ENCODE measurements around the gene CHRM3. TPM values are rescaled to one million over a fixed set of nuclear protein-coding genes. Genes with fewer than 3 reads are reported as not detected.

CHRM3 gene
- polyA plus RNA-seq, 2 of the 4 experiments (the other 2 are of a cell fraction): 0.01 to 0.03 TPM

DNA sequence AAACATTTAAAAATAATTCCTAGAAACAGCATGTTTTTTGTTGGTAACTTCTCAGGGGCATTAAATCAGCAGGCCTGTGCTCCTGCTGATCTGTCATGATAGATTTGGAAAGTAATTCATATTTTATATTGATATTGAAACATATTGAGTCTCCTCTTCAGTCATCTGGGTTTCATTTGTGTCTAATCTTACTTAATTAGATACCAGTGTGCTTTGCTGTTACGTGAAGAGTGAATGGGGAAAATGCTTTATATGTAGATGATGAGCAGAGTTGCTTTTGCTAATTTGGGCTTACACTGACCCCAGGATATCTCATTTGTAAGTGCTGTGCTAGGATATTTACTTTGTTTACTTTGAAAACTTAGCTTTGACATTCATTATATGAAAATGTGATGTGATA lies 45.9 kb downstream of the CHRM3 start:
- H3K9me3 ChIP-seq: no peaks in the 10 kb centered on the region
- no peaks in the 10 kb centered on the region for H3K4me1 ChIP-seq
- FAIRE-seq (no peak), DNase-seq (ENCODE audit: low read depth in 1 of 2, low spot score in 1 of 2) (no peak), ATAC-seq (no peak)
- 56% methylated on average over 1 of the region's 1 CpG for WGBS (ENCODE audit: missing lambda C conversion rate)
- POLR2A ChIA-PET: no interaction called here
- TF ChIP-seq, protein P1, sequence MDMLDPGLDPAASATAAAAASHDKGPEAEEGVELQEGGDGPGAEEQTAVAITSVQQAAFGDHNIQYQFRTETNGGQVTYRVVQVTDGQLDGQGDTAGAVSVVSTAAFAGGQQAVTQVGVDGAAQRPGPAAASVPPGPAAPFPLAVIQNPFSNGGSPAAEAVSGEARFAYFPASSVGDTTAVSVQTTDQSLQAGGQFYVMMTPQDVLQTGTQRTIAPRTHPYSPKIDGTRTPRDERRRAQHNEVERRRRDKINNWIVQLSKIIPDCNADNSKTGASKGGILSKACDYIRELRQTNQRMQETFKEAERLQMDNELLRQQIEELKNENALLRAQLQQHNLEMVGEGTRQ (IDR thresholded peaks at IDR 0.05): no peak
- TF ChIP-seq JUNB (IDR thresholded peaks at IDR 0.05) (no peak), MAZ (IDR thresholded peaks at IDR 0.05; ENCODE audit: borderline replicate concordance, low read depth, low read length) (no peak), TP53 (CRISPR knock-in tag; IDR thresholded peaks at IDR 0.05) (no peak), NR3C1 (IDR thresholded peaks at IDR 0.05) (no peak), SREBF2 (IDR thresholded peaks at IDR 0.05) (no peak), RCOR1 (IDR thresholded peaks at IDR 0.05; ENCODE audit: low read depth, low read length) (no peak), ZNF302 (CRISPR knock-in tag; IDR thresholded peaks at IDR 0.05) (no peak), MAFK (IDR thresholded peaks at IDR 0.05; ENCODE audit: partially characterized antibody) (no peak), SMC3 (IDR thresholded peaks at IDR 0.05) (no peak), NFE2L2 (conservative IDR thresholded peaks at IDR 0.05; ENCODE audit: low read length) (no peak), ZFP36 (IDR thresholded peaks at IDR 0.05; ENCODE audit: borderline replicate concordance, partially characterized antibody) (no peak), HOXB5 (CRISPR knock-in tag; IDR thresholded peaks at IDR 0.05) (no peak), CBX2 (IDR thresholded peaks at IDR 0.05; ENCODE audit: borderline replicate concordance, low read depth) (no peak), FOXS1 (CRISPR knock-in tag; IDR thresholded peaks at IDR 0.05) (no peak)
- TF ChIP-seq, protein P2, sequence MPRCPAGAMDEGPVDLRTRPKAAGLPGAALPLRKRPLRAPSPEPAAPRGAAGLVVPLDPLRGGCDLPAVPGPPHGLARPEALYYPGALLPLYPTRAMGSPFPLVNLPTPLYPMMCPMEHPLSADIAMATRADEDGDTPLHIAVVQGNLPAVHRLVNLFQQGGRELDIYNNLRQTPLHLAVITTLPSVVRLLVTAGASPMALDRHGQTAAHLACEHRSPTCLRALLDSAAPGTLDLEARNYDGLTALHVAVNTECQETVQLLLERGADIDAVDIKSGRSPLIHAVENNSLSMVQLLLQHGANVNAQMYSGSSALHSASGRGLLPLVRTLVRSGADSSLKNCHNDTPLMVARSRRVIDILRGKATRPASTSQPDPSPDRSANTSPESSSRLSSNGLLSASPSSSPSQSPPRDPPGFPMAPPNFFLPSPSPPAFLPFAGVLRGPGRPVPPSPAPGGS (IDR thresholded peaks at IDR 0.05): no peak
- TF ChIP-seq, protein P3, sequence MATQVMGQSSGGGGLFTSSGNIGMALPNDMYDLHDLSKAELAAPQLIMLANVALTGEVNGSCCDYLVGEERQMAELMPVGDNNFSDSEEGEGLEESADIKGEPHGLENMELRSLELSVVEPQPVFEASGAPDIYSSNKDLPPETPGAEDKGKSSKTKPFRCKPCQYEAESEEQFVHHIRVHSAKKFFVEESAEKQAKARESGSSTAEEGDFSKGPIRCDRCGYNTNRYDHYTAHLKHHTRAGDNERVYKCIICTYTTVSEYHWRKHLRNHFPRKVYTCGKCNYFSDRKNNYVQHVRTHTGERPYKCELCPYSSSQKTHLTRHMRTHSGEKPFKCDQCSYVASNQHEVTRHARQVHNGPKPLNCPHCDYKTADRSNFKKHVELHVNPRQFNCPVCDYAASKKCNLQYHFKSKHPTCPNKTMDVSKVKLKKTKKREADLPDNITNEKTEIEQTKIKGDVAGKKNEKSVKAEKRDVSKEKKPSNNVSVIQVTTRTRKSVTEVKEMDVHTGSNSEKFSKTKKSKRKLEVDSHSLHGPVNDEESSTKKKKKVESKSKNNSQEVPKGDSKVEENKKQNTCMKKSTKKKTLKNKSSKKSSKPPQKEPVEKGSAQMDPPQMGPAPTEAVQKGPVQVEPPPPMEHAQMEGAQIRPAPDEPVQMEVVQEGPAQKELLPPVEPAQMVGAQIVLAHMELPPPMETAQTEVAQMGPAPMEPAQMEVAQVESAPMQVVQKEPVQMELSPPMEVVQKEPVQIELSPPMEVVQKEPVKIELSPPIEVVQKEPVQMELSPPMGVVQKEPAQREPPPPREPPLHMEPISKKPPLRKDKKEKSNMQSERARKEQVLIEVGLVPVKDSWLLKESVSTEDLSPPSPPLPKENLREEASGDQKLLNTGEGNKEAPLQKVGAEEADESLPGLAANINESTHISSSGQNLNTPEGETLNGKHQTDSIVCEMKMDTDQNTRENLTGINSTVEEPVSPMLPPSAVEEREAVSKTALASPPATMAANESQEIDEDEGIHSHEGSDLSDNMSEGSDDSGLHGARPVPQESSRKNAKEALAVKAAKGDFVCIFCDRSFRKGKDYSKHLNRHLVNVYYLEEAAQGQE (IDR thresholded peaks at IDR 0.05): no peak
- H3K27ac ChIP-seq: no peak overlapping the region
- no peak overlapping the region for H3K4me2 ChIP-seq
- CTCF ChIA-PET: no interaction called here
- H3K4me3 ChIP-seq: no peak overlapping the region

DNA sequence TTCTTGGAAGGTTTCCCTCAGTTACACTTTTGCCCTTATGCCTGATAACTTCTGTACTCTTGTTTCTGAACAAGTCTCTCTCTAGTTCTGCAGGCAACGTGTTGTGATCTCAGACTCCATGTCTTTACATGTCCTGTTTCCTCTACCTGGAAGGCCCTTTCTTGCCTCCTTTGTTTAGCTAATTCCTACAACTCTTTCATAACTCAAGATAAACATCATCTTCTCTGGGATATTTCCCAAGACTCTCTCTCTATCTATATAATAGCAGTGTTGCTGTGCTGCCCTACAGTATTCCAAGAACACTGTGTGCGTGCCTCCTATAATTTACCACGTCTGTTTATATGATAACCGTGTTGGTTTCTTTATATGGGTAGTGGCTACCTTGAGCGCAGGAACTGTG lies 47.8 kb downstream of the CHRM3 start:
- Histone ChIP-seq H3K4me2 (no peak overlapping the region), H3K9me3 (no peaks in the 10 kb centered on the region), H3K27ac (no peak overlapping the region), H3K4me3 (no peak overlapping the region), H3K4me1 (no peaks in the 10 kb centered on the region)
- ATAC-seq (no peak), DNase-seq (ENCODE audit: low read depth in 1 of 2, low spot score in 1 of 2) (no peak), FAIRE-seq (no peak)
- WGBS (ENCODE audit: missing lambda C conversion rate): 21% methylated on average over 5 of the region's 5 CpGs
- POLR2A ChIA-PET: no interaction called here
- CTCF ChIA-PET: no interaction called here
- TF ChIP-seq RAD21 (conservative IDR thresholded peaks at IDR 0.05 in 1 of 2, IDR thresholded peaks at IDR 0.05 in 1 of 2) (no peak), TP53 (CRISPR knock-in tag; IDR thresholded peaks at IDR 0.05) (no peak), NR3C1 (IDR thresholded peaks at IDR 0.05) (no peak), EHMT2 (IDR thresholded peaks at IDR 0.05; ENCODE audit: low read depth) (no peak), RARB (CRISPR knock-in tag; IDR thresholded peaks at IDR 0.05) (no peak), ESRRA (IDR thresholded peaks at IDR 0.05; ENCODE audit: borderline replicate concordance, low read length) (no peak), FOSL2 (IDR thresholded peaks at IDR 0.05) (no peak), FOSL2 (CRISPR knock-in tag; IDR thresholded peaks at IDR 0.05) (no peak), CEBPB (IDR thresholded peaks at IDR 0.05) (no peak), HEYL (CRISPR knock-in tag; IDR thresholded peaks at IDR 0.05) (no peak), JUN (IDR thresholded peaks at IDR 0.05) (no peak), HOXB13 (CRISPR knock-in tag; IDR thresholded peaks at IDR 0.05; ENCODE audit: low read depth) (no peak)
- TF ChIP-seq, protein P4, sequence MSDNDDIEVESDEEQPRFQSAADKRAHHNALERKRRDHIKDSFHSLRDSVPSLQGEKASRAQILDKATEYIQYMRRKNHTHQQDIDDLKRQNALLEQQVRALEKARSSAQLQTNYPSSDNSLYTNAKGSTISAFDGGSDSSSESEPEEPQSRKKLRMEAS (IDR thresholded peaks at IDR 0.05): no peak
- TF ChIP-seq, protein P5, sequence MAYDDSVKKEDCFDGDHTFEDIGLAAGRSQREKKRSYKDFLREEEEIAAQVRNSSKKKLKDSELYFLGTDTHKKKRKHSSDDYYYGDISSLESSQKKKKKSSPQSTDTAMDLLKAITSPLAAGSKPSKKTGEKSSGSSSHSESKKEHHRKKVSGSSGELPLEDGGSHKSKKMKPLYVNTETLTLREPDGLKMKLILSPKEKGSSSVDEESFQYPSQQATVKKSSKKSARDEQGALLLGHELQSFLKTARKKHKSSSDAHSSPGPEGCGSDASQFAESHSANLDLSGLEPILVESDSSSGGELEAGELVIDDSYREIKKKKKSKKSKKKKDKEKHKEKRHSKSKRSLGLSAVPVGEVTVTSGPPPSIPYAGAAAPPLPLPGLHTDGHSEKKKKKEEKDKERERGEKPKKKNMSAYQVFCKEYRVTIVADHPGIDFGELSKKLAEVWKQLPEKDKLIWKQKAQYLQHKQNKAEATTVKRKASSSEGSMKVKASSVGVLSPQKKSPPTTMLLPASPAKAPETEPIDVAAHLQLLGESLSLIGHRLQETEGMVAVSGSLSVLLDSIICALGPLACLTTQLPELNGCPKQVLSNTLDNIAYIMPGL (CRISPR knock-in tag; IDR thresholded peaks at IDR 0.05; ENCODE audit: borderline replicate concordance): no peak
- TF ChIP-seq, protein P6, sequence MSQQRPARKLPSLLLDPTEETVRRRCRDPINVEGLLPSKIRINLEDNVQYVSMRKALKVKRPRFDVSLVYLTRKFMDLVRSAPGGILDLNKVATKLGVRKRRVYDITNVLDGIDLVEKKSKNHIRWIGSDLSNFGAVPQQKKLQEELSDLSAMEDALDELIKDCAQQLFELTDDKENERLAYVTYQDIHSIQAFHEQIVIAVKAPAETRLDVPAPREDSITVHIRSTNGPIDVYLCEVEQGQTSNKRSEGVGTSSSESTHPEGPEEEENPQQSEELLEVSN (IDR thresholded peaks at IDR 0.05; ENCODE audit: borderline replicate concordance, low read depth): no peak

Data from A549 (cell line).